HG02571 (cell line): ENCODE results near the gene CAMK2G.

Source experiments
- ATAC-seq: cut with Tn5 transposase; IDR thresholded peaks from one replicate; pipeline ENCODE4 v1.9.1; 2021; ENCODE audit warnings: mild to moderate bottlenecking, moderate library complexity; ENCODE audit not compliant: unreplicated experiment

CAMK2G gene

DNA sequence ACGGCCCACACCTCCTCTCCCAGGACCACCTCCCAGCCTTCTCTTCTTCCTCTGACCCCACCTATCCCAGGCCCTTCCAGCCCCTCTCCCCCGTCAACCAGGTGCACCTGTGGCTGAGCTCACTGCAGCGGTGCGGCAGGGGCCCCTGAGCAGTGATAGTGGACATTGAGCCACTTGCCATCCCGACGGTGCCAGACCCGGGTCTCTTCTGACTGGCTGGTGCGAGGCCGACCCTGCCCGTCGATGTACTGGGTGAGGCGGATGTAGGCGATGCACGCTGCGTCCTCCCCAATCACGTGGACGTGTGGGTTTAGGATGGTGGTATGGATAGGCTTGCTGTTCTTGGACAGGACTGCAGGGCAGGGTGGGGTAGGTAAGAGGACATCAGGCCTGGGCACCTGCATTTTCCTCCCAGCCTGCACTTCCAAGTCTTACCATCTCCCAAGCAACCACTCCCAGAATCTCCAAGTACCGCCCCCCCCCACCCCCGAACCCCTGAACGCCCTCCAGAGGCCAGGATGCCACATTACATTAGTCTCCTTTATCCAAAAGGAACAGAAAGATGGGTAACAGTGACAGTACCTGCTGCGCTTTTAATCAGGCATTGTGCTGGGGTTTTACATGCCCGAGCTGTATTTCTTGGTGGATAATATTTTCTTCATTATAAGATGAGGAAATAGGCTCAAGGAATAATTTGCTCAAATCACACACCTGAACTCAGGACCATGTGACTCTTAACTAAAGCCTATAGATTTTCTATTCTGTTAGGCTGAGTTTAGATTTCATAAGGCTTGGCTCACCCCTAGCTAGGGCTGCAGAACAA, 59.2 kb downstream of the CAMK2G start:
- ATAC-seq: no peak

DNA sequence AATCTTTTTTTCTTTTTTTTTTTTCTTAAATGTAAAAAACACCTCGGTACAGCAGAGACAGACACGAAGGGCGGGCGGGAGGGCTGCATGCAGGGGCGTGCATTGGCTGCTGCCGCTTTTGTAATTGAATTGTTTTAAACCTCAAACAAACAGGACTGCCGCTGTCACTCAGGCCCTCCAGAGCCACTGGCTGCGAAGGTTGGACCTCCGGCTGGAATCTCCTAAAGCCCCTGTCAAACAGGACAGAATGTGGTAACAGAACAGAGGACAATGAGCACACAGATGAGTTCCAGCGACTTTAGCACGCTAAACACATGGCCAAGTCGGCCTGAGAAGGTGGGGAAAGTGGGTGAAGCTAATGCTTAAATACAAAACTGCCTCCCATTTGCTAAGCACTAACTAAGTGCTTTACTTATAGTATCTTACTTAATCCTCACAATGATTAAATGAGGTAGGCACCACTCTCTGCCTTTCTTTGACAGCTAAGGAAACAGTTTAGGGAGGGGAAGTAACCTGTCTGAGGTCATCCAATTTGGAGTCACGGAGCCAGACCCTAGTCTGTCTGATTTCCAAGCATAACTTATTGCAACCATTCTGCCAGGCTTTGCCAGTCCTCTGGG, 60.0 kb downstream of the CAMK2G start:
- ATAC-seq: no peak

- no peak for ATAC-seq
Observed at GRCh38 chr10:73813333-73813732, 61.0 kb downstream of the CAMK2G start.

GRCh38 chr10:73812657-73813056, 61.7 kb downstream of the CAMK2G start:
- no peak for ATAC-seq

- peak; percentile 31 for ATAC-seq
Observed at GRCh38 chr10:73810735-73811465, 63.5 kb downstream of the CAMK2G start.

- no peak for ATAC-seq
Observed at GRCh38 chr10:73810358-73810734, 64.0 kb downstream of the CAMK2G start.

GRCh38 chr10:73809061-73809818, 65.1 kb downstream of the CAMK2G start:
- no peak for ATAC-seq

GRCh38 chr10:73808021-73808815, 66.1 kb downstream of the CAMK2G start:
- ATAC-seq: no peak

- no peak for ATAC-seq
Observed at GRCh38 chr10:73807471-73807870, 66.9 kb downstream of the CAMK2G start.

DNA sequence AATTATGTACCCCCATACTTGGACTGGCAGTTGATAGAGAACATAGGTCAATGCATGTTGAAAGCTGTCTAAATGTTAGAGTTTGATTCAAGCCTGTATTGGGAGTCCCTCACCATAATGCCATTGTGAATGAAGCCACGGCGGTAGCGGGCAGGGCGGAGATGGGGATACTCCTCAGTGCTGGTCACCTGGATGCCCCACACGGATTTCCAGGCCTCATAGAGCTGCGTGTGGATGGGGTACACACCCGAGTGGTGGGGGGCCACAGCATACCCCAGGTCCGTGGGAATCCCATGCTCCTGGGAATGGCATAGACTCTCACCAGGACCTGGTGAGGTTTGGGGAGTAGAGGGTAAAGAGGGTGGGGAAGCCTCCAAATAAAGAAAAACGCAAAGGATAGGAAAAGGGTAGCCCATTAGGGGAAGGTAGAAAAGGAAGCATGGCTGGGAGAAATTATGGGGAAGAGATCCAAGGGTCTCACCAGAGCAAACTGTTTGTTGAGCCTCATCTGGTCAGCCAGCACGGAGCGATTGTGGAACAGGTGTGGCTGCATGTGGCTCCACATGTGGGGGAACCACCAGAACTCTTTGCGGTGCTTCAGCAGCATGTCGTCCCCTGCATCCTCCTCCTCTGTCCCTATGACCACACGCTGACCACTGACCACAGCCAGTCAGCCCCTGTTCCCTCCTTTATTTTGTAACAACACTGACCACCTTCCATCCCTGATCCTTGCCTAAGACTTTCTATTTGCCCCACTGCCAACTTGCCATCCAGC, 68.0 kb downstream of the CAMK2G start:
- ATAC-seq: no peak

GRCh38 chr10:73803680-73804286, 70.6 kb downstream of the CAMK2G start:
- ATAC-seq: no peak

- ATAC-seq: no peak
Observed at GRCh38 chr10:73802276-73802991, 71.9 kb downstream of the CAMK2G start.

GRCh38 chr10:73801253-73801590, 73.1 kb downstream of the CAMK2G start:
- no peak for ATAC-seq

DNA sequence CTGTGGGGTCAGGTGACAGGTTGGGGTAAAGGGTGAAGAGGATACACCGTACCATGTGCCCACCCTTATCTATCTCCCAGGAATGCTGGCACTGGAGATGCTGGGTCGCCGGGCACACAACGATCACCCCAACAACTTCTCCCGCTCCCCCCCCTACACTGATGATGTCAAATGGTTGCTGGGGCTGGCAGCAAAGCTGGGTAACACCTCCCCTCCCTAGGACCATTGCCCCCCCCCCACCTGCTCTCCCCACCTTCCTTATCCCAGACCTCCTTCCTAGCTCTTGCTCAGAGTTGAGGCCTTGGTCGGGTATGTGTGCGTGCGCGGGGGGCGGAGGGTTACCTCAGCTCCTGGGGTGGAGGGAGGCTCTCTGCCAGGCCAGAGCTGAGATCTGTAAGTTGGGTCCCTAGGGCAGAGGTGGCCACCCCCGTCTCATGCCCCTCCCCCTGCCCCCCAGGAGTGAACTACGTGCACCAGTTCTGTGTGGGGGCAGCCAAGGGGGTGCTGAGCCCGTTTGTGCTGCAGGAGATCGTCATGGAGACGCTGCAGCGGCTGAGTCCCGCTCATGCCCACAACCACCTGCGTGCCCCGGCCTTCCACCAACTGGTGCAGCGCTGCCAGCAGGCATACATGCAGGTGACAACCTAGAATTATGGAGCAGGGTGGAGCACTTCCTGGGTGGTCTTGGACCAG, 73.6 kb downstream of the CAMK2G start:
- ATAC-seq: no peak

- ATAC-seq: no peak
Observed at GRCh38 chr10:73799899-73800559, 74.3 kb downstream of the CAMK2G start.

DNA sequence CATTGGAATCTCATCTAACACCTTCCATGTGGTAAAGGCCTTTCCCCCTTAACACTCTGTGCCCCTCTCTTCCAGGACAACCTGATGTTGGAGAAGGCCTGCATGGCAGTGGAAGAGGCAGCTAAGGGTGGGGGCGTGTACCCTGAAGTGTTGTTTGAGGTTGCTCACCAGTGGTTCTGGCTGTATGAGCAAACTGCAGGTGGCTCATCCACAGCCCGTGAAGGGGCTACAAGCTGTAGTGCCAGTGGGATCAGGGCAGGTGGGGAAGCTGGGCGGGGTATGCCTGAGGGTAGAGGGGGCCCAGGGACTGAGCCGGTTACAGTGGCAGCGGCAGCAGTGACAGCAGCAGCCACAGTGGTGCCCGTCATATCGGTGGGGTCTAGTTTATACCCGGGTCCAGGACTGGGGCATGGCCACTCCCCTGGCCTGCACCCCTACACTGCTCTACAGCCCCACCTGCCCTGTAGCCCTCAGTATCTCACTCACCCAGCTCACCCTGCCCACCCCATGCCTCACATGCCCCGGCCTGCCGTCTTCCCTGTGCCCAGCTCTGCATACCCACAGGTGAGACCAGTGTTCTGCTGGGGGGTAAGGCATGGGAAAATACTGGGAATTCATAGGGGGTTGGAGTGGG, 75.3 kb downstream of the CAMK2G start:
- no peak for ATAC-seq

GRCh38 chr10:73798087-73798486, 76.3 kb downstream of the CAMK2G start:
- no peak for ATAC-seq
